SH-SY5Y (cell line): Measurements from ENCODE around the gene EMILIN1.

Experiments used
- GATA2 ChIP-seq: IDR thresholded peaks from 2 replicates; pipeline ENCODE4 v1.6.1; 2011; ENCODE audit warnings: mild to moderate bottlenecking, low read depth, low read length
- GATA3 ChIP-seq: IDR thresholded peaks from 2 replicates; pipeline ENCODE4 v1.6.1; 2011; ENCODE audit warnings: low read depth, mild to moderate bottlenecking, low read length, moderate library complexity

The EMILIN1 gene

GRCh38 chr2:27089111-27089954, 10.9 kb downstream of the EMILIN1 start:
- TF ChIP-seq GATA3 (no peak), GATA2 (no peak)

- no peak for TF ChIP-seq GATA3
- no peak for TF ChIP-seq GATA2
These were observed 13.6 kb downstream of the EMILIN1 start for GRCh38 chr2:27091746-27092695.

- TF ChIP-seq GATA3: no peak
- no peak for TF ChIP-seq GATA2
These were observed 14.4 kb downstream of the EMILIN1 start for GRCh38 chr2:27092696-27093429.

- no peak for TF ChIP-seq GATA2
- TF ChIP-seq GATA3: no peak
These were observed 15.3 kb downstream of the EMILIN1 start for GRCh38 chr2:27093430-27094352.

- TF ChIP-seq GATA2: no peak
- no peak for TF ChIP-seq GATA3
These were observed 16.1 kb downstream of the EMILIN1 start for GRCh38 chr2:27094353-27094984.

- no peak for TF ChIP-seq GATA3
- TF ChIP-seq GATA2: no peak
These were observed 17.0 kb downstream of the EMILIN1 start for GRCh38 chr2:27095427-27095744.

- TF ChIP-seq GATA2: no peak
- TF ChIP-seq GATA3: no peak
These were observed 17.6 kb downstream of the EMILIN1 start for GRCh38 chr2:27095745-27096651.

GRCh38 chr2:27096748-27097297, 18.4 kb downstream of the EMILIN1 start:
- TF ChIP-seq GATA3 (no peak), GATA2 (no peak)

GRCh38 chr2:27097341-27097740, 18.9 kb downstream of the EMILIN1 start:
- TF ChIP-seq GATA3 (no peak), GATA2 (no peak)

- TF ChIP-seq GATA3 (no peak), GATA2 (no peak)
These were observed 21.0 kb downstream of the EMILIN1 start for GRCh38 chr2:27099334-27099955.

- TF ChIP-seq GATA2 (no peak), GATA3 (no peak)
These were observed 21.6 kb downstream of the EMILIN1 start for GRCh38 chr2:27100036-27100435.

- TF ChIP-seq GATA2 (no peak), GATA3 (no peak)
These were observed 23.9 kb downstream of the EMILIN1 start for GRCh38 chr2:27102329-27102728.
